Stimulated activated CD4-positive, alpha-beta T cell treated with anti-CD3 and anti-CD28 coated beads, Interleukin-1b, Interleukin-23, amount 100 ng/mL, for 4 hours (primary cell): ENCODE results near the gene FBXO33.

Experiments used
- DNase-seq, 2 donors: peaks; one replicate each; pipeline ENCODE4 v3.0.0-alpha.2; 2020; ENCODE audit warnings: low read depth in 2 of 2

Gene FBXO33, protein sequence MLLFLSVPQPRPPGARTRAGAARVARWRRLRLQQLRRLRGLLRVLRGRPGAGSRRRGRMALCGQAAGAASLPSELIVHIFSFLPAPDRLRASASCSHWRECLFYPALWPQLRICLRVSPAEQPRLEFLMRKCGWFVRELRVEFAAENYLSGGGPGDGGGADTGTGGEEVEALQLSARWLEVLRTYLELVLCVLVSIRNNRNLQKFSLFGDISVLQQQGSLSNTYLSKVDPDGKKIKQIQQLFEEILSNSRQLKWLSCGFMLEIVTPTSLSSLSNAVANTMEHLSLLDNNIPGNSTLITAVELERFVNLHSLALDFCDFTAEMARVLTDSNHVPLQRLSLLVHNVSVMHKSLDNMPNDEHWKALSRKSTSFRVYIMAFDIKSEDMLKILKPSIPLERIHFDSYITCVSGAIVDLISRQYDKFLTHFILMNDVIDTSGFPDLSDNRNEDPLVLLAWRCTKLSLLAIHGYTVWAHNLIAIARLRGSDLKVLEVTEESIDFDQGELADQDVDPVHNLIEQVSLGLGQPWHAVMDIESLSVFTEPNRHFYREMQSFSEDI

DNA sequence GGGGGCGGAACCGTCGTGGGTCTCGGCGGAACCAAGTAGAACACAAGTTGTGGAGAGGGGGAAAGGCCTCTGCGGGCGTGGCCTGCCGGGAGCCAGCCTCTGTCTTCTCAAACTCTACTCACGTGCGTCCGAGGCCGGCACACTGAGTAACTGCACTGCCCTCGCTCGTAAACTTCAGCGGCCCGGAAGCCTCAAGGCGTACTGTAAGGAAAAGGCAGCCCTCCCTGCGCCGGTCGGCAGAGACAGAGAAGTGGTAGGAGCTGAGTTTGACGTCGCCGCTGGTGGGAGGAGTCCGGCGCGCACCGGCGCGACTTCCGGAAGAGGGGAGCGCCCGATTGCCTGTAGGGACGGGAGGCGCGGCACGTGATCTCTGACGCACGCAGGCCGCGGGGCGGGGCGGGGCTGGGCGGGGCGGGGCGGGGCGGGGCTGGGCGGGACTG, at the start of gene FBXO33:
Gene FBXO33 (minus strand): TSS at position 255 of the 440 bp plus-strand sequence. CDS start 271 bp downstream, outside the sequence.
- peak; percentile 93 for DNase-seq

DNA sequence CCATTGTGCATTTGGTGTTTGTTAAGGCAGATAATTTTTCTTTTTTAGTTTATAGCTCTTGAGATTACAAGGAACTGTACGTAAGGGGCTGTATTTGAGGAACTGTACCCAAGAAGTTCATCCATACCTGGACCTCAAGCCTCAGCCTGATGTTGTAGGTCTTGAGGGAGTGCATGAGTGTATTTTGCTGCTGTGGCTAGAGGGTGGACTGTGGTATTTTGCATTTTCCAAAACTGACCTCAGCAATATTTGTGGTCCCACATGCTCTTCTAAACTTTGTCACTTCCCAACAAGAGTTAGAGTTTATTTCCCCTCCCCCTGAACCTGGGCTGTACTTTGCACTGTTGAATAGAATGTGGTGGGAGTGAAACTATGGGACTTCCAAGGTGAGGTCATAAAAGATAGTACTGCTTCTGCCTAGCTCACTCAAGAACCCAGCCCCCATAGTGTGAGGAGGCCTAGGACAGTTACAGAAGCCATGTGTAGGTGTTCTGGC, 42.2 kb upstream of the FBXO33 start:
- no peak for DNase-seq

DNA sequence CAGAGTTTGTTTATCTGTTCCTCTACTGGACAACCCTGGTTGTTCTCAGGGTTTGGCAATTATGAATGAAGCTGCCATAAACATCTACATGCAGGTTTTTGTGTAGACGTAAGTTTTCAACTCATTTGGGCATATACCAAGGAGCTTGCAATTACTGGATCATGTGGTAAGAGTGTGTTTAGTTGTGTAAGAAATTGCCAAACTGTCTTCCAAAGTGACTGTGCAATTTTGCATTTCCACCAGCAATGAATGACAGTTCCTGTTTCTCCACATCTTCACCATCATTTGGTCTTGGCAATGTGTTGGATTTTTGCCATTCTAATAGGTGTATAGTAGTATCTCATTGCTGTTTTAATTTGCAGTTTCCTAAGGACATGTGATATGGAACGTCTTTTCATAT, 39.8 kb upstream of the FBXO33 start:
- DNase-seq, result no peak

DNA sequence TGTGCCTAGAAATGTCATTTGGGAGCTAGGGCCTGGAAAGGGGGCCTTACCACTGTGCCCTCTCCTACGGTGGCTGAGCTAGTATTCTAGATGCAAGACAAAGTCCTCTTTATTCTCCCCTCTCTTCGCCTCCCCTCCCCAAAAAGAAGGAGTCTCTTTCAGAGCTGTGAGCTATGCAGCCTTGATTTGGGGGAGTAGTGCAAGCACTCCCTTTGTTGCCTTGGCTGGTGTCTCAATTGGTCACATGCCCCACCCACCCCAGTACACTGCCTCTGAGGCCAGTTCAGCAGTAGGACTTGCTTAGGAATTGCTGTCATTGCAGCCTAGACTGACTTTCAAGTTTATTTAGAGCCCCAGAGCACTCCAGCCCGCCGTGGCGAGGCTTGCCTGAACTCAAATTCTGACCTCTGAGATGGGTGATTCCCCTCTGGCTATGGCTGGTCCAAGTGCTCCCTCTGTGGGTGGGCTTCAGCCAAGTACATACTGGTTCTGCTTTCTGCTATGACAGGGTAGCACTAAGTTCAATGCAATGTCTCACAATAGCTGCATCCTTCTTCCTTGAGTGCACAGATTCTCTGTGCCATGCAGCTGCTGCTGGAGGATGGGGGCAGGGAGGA, 37.0 kb upstream of the FBXO33 start:
- peak; percentile 1 to 5 for DNase-seq

DNA sequence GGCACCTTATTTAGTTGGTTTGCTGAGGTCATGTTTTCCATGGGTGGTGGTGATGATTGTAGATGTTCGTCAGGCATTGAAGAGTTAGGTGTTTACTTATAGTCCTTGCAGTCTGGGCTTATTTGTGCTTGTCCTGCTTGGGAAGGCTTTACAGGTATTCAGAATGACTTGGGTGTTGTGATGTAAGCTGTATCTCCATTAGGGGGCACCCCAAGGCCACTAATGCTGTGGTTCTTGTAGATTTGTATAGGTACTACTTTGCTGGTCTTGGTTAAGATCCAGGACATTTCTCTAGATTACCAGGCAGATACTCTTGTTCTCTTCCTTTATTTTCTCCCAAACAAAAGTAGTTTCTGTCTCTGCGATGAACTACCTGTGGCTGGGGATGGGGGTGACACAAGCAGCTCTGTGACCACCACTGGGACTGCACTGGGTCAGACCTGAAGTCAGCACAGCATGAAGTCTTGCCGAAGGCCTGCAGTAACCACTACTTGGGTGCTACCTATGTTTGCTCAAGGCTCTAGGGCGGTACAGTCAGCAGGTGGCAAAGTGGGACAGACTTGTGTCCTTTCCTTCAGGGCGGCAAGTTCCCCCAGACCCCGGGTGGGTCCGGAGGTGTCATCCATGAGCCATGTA, 35.8 kb upstream of the FBXO33 start:
- DNase-seq, result no peak

DNA sequence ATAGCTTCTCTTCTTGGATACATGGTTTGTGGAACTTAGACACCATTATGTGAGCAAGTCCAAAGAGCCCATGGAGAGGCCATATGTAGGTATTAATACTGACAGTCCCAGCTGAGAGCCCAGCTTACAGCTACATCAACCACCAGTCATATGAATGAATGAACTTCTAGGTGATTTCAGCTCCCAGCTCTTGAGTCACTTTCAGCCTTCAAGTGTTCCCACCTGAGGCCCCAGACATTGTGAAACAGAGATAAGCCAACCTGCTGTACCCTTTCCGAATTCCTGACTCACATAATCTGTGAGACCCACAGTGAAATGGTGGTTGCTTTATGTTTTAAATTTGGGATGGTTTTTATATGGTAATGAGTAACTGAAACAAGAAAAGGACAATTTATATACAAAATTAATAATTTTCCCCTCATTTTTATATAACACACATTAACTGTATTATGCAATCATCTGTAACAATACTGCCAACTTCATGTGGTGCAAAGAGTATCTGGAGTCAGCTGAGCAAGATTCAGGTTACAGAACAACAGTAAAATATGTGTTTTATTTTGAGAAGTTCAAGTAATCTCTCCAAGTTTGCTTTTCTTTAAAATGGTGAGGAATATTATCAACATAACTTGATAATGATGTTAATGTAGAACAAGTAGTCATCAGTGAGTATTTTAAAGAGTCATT, 27.7 kb upstream of the FBXO33 start:
- no peak for DNase-seq

DNA sequence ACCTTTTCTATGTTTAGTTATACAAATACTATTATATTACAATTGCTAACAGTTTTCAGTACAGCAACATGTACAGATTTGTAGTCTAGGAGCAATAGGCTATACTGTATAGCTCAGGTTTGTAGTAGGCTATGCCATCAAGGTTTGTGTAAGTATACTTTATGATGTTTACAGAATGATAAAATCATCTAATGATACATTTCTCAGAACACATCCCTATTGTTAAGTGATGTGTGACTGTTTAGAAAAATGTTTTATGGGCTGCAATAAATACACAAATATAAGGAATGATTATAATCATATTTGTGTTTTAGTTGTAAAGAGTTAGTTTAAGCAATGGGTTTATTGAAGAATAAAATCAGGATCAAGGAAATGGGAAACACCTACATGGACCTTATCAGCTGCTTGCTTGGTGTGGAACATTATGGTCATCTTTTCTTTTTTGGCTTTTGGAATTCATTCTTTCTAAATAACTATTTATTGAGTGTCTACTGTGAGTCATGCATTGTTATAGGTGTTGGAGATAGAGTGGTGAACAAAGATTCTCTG, 24.5 kb upstream of the FBXO33 start:
- DNase-seq, result no peak

DNA sequence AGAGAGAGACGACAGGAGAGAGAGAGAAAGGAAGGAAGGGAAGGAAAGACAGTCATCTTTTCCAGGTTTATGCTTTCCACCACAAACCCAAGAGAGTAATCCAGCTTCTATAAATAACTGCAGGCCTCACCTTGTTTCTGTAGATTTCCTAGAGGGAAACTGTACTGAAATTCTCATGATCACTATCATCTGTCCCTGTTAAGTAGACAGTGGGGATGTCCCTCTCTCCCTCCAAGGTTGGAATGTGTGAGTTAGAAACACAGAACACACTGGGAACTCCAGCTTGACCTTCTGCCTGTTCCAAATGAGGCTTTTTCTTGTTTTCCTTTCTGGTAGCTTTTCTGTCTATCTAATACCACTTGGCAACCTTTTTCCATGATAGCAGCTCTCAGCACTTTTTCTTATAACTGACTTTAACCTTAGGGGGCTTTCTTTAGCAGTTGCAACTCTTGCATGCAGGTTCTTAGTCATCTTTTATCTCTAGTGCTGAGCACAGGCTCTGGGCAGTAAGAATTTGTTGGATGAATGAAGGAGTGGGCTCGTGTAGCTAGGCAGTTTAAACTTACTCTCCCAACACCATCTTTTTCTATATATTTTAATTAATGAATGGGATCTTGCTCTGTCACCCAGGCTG, 22.8 kb upstream of the FBXO33 start:
- no peak for DNase-seq

DNA sequence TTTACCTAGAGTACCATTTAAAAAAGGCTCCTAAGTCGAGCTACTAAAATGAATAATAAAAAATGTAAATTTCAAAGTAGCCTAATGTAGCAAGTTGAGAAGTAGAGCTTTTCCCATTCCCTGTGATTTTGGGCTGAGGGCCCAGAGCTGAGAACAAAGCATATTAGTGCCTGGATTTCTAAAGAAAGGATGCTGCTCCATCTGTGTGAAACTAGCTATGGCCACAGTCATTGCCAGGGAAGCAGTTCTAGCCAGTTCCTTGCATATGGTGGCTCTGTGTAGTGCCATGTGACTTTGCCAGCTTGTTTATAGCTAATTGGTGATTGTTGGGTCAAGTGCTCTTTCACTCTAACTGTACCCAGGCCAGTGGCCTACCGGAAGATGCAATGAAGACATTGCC, 20.4 kb upstream of the FBXO33 start:
- DNase-seq, result no peak

DNA sequence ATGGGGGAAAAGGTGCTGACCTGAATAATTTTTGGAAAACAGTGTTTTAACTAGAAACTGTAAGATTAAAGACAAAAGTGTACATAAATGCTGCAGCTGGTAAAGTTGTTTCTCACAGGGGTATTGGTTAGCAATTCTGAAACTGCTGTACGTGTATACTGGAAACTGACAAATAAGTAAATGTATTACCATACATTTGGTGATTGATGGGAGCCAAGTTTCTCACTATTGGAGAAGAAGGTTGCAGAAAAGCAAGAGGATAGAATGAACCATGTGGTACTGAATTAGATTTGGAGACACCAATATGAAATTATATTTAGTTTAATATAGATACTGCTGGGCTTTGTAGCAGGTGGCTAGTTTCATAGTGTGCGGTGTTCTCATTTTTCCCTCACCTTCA, 19.6 kb upstream of the FBXO33 start:
- no peak for DNase-seq

DNA sequence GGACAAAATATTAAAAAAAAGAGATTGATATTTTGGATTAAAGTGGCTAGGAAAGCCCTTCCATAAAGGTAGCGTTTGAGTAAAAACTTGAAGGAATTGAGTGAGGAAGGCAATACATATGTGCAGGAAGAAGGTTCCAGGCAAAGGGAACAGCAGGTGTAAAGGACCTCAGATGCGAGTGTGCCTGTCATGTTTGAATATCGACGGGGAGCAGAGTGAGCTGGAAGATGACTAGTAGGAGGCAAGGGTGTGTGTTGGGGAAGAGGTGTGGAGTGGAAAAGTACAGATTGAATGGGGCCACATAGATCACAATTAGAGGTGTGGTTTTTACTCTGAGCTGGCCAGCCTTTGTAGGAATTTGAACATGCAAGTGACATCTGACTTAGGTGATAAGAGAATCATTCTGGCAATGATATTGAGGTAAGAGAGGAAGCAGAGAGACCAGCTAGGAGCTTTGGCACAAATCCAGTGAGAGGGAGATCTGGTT, 15.0 kb upstream of the FBXO33 start:
- DNase-seq, result no peak

DNA sequence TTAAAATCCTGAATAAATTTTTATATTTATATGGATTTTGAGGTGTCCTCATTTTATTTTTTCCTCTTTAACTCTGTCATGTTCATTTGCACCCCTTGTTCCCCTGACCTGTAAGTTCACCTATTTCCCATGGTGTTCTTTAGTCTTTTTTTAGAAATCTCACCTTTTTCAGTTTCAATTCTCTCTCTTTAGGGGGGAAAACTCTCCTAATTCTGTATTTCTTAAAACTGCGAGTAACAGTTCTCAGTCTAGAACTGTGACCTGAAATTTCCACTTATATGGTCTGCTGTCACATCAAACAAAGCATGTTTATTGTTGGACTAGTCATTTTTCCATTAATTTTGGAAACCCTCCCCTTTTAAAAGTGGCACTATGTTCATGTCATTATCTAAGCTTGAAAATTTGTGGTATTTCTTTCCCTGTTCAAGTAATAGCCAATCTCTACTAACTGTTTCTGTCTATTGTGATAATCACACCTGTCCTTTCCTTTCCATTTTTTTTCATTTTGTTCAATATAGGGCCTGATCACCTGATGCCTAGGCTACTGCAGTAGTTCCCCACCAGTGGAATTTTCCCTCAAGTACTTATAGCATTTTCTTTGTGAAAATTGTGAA, 14.0 kb upstream of the FBXO33 start:
- DNase-seq, result no peak

DNA sequence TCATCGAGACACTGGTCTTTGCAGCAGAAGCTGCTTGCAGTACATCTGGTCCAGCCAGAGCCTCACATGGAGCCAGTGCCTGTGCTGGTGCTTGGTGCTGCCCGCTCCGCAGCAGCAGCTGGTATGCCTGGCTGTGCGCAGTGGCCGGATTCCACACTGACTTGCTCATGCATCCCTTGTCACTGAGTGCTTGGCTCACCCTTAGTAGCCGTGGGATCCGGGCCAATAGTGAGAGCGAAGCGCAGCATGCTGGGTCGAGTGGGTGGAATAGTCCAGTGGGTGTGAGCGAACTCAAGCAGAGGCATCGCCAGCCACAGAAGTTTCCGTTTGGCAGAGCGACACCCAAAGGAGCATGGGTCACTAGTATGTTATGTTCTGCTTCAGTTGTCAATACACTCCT, 10.1 kb upstream of the FBXO33 start:
- no peak for DNase-seq

DNA sequence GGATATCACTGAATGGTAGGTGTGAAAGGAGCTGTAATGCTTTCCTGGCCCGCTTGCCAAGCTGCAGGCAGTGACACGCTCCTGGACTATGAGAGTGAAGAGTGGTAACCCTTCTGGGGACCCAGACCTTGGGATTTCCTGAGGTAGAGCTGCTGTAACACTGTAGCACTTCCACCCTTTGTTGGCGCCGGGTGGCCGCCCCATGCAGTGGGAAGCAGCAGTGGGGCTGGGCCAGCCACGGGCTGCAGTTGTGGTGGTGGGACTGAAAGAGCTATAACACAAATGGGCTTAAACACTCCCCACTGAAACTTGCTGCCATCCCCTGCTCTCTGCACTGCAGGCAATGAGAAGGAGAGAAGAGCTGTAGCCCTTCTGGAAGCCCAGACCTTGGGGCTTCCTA, 9.6 kb upstream of the FBXO33 start:
- no peak for DNase-seq

DNA sequence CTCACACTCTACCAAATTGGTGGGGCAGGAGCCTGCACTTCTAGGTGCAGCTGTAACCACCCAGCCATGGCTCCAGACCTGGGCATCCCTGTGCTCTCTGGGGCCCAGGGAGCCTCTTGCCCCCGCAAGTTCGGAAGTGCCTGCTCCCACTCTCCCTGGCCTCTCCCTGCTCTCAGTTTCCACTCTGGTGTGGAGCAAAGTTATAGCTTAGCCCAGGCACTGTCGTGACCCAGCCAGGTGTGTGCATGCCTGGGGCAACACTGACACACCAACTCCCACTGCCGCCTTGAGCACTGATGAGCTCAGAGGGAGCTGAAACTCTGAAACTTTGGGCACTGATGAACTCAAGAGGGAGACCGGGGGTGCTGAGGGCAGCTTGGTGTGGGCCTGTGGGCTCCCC, 8.7 kb upstream of the FBXO33 start:
- DNase-seq, result no peak

DNA sequence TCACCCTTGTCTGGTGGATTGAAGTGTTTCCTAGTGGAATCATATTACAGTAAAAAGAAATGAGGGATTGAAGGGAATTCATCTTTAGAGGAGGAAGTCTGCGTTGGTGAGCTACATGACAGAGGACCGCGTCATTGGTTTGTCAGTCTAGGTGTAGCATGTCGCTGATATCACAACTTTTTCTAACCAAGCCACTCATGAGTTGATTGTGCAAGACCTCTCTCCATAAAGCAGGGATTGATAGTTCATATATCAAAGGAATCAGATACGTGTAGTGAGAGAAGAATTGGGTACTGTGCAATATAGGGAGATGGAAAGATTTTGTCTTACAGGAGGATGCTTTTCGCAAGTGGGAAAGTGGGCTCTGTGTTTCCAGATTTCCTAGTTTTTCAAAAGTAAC, 3.0 kb upstream of the FBXO33 start:
- DNase-seq, result no peak

DNA sequence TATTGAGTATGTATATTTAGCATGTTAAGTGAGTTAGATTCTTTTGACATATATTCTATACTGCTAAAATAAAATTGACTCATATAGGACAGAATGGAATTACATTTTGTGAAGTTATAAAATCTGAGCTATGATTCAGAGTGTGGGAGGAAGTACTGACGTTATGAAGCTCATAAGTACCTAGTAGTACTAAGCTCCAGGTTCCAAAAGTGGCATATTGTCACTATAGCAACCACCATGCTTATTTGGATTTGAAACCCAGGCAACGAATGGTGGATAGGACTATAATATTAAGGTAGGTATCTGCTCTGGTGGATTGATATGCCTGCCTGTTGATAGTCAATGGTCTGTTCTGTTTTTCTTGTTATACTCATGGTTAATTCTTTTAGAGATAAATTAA, 2.2 kb upstream of the FBXO33 start:
- DNase-seq, result no peak

DNA sequence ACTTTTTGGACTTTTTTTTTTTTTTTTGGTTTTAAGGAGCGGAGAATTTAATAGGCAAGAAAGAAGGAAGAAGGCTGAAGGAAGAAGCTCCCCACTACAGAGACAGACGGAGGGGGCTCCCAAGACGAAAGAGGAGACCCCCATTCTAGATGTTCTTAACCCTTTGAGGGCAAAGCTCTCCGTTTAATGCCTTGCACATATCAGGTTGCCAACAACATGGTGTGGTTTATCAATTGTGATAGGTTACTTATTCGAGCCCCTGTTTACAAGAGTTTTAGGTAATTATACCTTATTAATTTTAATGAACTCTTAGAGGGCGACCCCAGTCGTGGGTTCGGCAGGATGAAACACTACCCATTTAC, 1.2 kb upstream of the FBXO33 start:
- DNase-seq, result no peak

DNA sequence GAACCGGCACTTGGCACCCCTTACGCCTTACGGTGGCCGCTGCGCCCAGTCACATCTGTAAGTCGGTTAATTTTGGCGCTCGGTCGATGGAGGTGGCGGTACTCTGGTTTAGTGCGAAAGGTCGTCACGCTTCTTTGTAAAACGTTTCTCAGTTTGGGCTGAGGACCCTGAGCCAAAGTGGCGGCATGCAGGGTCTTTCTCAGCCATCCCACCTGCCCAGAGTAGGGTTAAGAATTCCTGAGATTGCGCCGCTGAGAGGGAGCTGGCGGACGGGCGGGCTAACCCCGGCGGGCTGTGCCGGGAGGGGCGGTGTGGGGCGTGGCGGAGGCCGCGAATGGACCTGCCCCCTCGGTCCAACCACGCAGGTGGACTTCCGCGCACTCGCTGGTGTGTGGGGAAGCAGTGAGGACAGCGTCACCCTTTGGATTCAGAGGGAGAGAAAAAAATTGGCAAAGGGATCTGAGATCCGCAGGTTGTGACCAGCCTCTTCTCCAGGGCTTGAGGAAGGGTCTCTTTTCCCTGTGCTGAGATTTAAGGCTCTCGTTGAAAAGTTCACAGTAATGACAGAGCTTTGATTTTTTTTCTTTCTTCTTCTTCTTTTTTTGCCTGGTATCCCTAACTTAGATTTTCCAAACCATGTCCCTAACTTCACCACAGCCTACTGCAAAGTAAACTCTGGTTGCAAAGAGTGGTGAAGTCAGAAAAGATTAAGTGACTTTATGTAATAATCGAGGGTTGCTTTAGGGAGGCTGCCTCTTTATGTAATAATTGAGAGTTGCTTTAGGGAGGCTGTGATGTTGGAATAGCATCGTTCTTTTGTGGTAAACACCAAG, 602 bp upstream of the FBXO33 start:
- DNase-seq, result peak; percentile 44 to 62
